HG03558 (cell line): Measurements from ENCODE around the gene COX6A1.

Experiments
- ATAC-seq: cut with Tn5 transposase; IDR thresholded peaks from one replicate; pipeline ENCODE4 v1.9.1; 2021; ENCODE audit warnings: moderate number of reproducible peaks; ENCODE audit not compliant: unreplicated experiment; ENCODE audit errors: extremely low read depth

COX6A1 gene

DNA sequence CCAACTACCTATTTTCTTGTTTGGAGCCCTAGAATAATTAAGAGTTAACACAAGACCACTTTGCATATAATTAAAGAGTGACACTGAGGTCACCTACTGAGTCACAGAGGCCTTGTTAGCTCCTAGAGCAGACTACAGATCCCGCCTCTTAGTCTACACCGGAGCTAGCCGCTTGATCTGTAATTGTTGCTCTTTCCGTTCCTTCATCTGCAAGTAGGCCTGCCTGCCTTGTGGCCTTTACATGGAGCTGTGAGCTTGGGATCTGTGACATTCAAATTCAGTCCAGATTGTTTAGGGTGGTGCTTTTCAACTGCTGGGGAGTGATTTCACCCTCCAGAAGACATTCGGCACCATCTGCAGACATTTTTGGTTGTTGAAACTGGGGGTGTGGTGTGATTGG lies 52.4 kb downstream of the COX6A1 start:
- no peak for ATAC-seq
